Endothelial cell of umbilical vein (primary cell): ENCODE results near the gene ZNF106. TPM values are rescaled to one million over a fixed set of nuclear protein-coding genes. Genes with fewer than 3 reads are reported as not detected.

ENCODE experiments used
- BruUV-seq: library from RNA; stranded (reverse); fragments of 400-500 nt; replicated peaks from 2 replicates; lab custom pipeline; 2021; lab: Mats Ljungman, UMichigan
- CTCF ChIA-PET: fragments of 300-600, 350-600 bp; sonication (Branson Sonifier 250); formaldehyde crosslinking; loops from one replicate; lab custom pipeline; 2021; ENCODE audit warnings: antibody characterized with exemption, inconsistent platforms; lab: Charles Lee
- POLR2A ChIA-PET: fragments of 300-600, 350-600 bp; sonication (Branson Sonifier 250); formaldehyde crosslinking; loops from one replicate; lab custom pipeline; 2021; ENCODE audit warnings: antibody characterized with exemption, inconsistent platforms; lab: Charles Lee
- DNase-seq: peaks from one replicate; pipeline ENCODE4 v3.0.0-alpha.2; 2011; ENCODE audit warnings: low read depth, low spot score
- FAIRE-seq: peaks from 2 replicates; lab custom pipeline; 2011; peaks lifted over from hg19 to GRCh38; lab: Jason Lieb, UNC
- H2AFZ ChIP-seq: 2 replicates; pipeline ENCODE4 v1.6.0; 2012; ENCODE audit warnings: low read depth, low read length, control low read depth, inconsistent platforms
- H3K27ac ChIP-seq: 2 replicates; pipeline ENCODE4 v1.5.1; 2011; ENCODE audit warnings: low read depth, mild to moderate bottlenecking, control low read depth, low read length, moderate library complexity; ENCODE audit not compliant: insufficient read depth
- H3K27me3 ChIP-seq, 2 experiments: 2 replicates each; pipeline versions ENCODE4 v1.6.0 to v1.6.1; 2011; ENCODE audit warnings: low read length in 2 of 2, mixed read lengths in 1 of 2; ENCODE audit not compliant: control insufficient read depth in 2 of 2, insufficient read depth in 2 of 2
- H3K36me3 ChIP-seq, 2 experiments: 2 replicates in 1 of 2; 3 replicates in 1 of 2; pipeline ENCODE4 v1.5.1; 2011; ENCODE audit warnings: low read length in 2 of 2, mild to moderate bottlenecking in 1 of 2, moderate library complexity in 1 of 2; ENCODE audit not compliant: control insufficient read depth in 2 of 2, insufficient read depth in 2 of 2; ENCODE audit errors: extremely low read depth in 1 of 2
- H3K4me1 ChIP-seq: 3 replicates; pipeline ENCODE4 v1.5.1; 2011; ENCODE audit warnings: mild to moderate bottlenecking, low read length; ENCODE audit not compliant: control insufficient read depth, insufficient read depth; ENCODE audit errors: extremely low read depth
- H3K4me2 ChIP-seq: 2 replicates; pipeline ENCODE4 v1.6.1; 2011; ENCODE audit warnings: low read length, control low read depth, mixed read lengths; ENCODE audit not compliant: insufficient read depth
- H3K4me3 ChIP-seq, 3 experiments: fragments of 200-600 bp in 1 of 3; sonication (generic), shearing (Covaris generic) in 1 of 3; replicated peaks in 1 of 3; 2 replicates each; pipeline ENCODE4 v1.5.1; 2011 to 2016; ENCODE audit warnings: control low read depth in 3 of 3, low read length in 3 of 3, mild to moderate bottlenecking in 2 of 3, inconsistent platforms in 1 of 3, low read depth in 1 of 3, moderate library complexity in 1 of 3; ENCODE audit not compliant: insufficient read depth in 1 of 3
- H3K79me2 ChIP-seq: 2 replicates; pipeline ENCODE4 v1.6.0; 2012; ENCODE audit warnings: low read length, inconsistent platforms; ENCODE audit not compliant: control insufficient read depth, insufficient read depth
- H3K9ac ChIP-seq: replicated peaks from 2 replicates; pipeline ENCODE3; 2011; ENCODE audit warnings: low read length, control low read depth; ENCODE audit not compliant: insufficient read depth; ENCODE audit errors: extremely low read depth
- H3K9me1 ChIP-seq: replicated peaks from 3 replicates; pipeline ENCODE4 v1.6.0; 2011; ENCODE audit warnings: mild to moderate bottlenecking, low read length; ENCODE audit not compliant: control insufficient read depth, insufficient read depth; ENCODE audit errors: extremely low read depth
- H3K9me3 ChIP-seq: replicated peaks from 2 replicates; pipeline ENCODE4 v1.5.1; 2012; ENCODE audit warnings: low read length, inconsistent platforms; ENCODE audit not compliant: control insufficient read depth, insufficient read depth
- H4K20me1 ChIP-seq: replicated peaks from 2 replicates; pipeline ENCODE3; 2011; ENCODE audit warnings: mild to moderate bottlenecking, low read length; ENCODE audit not compliant: control insufficient read depth, insufficient read depth; ENCODE audit errors: extremely low read depth
- FOS ChIP-seq: IDR thresholded peaks from 2 replicates; pipeline ENCODE4 v1.6.1; 2011; ENCODE audit warnings: mild to moderate bottlenecking, low read length, moderate library complexity, borderline replicate concordance; ENCODE audit not compliant: insufficient read depth
- GATA2 ChIP-seq: IDR thresholded peaks from 2 replicates; pipeline ENCODE4 v1.7.0; 2011; ENCODE audit warnings: low read depth, mild to moderate bottlenecking, moderate library complexity, mixed read lengths, low read length; ENCODE audit not compliant: insufficient read length, insufficient read depth
- JUN ChIP-seq: IDR thresholded peaks from 2 replicates; pipeline ENCODE4 v1.6.1; 2011; ENCODE audit warnings: borderline replicate concordance, low read depth; ENCODE audit not compliant: insufficient read length, insufficient read depth
- MYC ChIP-seq: IDR thresholded peaks from one replicate; pipeline ENCODE4 v1.6.1; 2011; ENCODE audit warnings: mild to moderate bottlenecking, low read depth, low read length
- POLR2A ChIP-seq: IDR thresholded peaks from 2 replicates; pipeline ENCODE4 v1.6.1; 2012; ENCODE audit warnings: low read depth, mild to moderate bottlenecking, control low read depth, low read length
- dilution Hi-C: fragments of 300-500 bp; cut with MboI; formaldehyde crosslinking; loops from one replicate; pipeline ENCODE4 v1.15.0; 2019; ENCODE audit warnings: low sequenced_read_pairs; ENCODE audit not compliant: extremely low pct_ligation_motif_present
- intact Hi-C: fragments of 100-400 bp; cut with micrococcal nuclease; formaldehyde crosslinking; loops from one replicate; pipeline ENCODE4 v1.10.0; 2022
- polyA plus RNA-seq, 4 experiments: library from polyadenylated mRNA; depleted of rRNA in 3 of 4; stranded (reverse) in 3 of 4; unstranded in 1 of 4; fragments of >200 nt; gene quantifications; 2 replicates each; pipeline versions ENCODE4 v1.2.1 to v1.2.3, GENCODE V29; 2011 to 2012; ENCODE audit warnings: missing spikeins in 1 of 4
- total RNA-seq: library from RNA; stranded (reverse); gene quantifications from 2 replicates; pipeline ENCODE4 v1.2.3, GENCODE V29; 2021
- TF ChIP-seq, protein P1 (sequence below), 2 donors: IDR thresholded peaks; 1 replicate in 1 of 2; 2 replicates in 1 of 2; pipeline ENCODE4 v1.5.1; 2011; ENCODE audit warnings: low read length in 2 of 2, mild to moderate bottlenecking in 2 of 2, moderate library complexity in 2 of 2, control low read depth in 1 of 2, inconsistent platforms in 1 of 2, low read depth in 1 of 2; ENCODE audit not compliant: insufficient read depth in 1 of 2; ENCODE audit errors: extremely low read depth in 1 of 2
- TF ChIP-seq, protein P2 (sequence below): IDR thresholded peaks from 2 replicates; pipeline ENCODE4 v1.6.1; 2011; ENCODE audit not compliant: insufficient read depth, insufficient read length

Gene ZNF106
- total and polyA plus RNA-seq, 2 donors (not counting 3 experiments of a cell fraction or from before 2014, with no cell fraction given): 18.9 to 53.5 TPM

GRCh38 chr15:42507514-42507913, 16.6 kb upstream of the ZNF106 start:
- intact Hi-C loops: no loop called here
- Histone ChIP-seq H3K79me2 (peaks cover 85% of the 10 kb centered on the region), H3K4me2 (no peak overlapping the region), H3K27ac (no peak overlapping the region), H3K4me1 (peaks cover 21% of the 10 kb centered on the region), H2AFZ (no peak overlapping the region), H3K36me3 (peaks cover 0 to 3% of the 10 kb centered on the region in 2 experiments), H3K27me3 (no peaks in the 10 kb centered on the region), H3K9ac (no peak overlapping the region), H3K4me3 (no peak overlapping the region), H3K9me3 (no peaks in the 10 kb centered on the region), H4K20me1 (no peaks in the 10 kb centered on the region), H3K9me1 (no peaks in the 10 kb centered on the region)
- POLR2A ChIA-PET: no interaction called here
- BruUV-seq: no TSS peak
- TF ChIP-seq GATA2 (no peak), MYC (no peak), POLR2A (no peak), JUN (no peak), FOS (no peak)
- TF ChIP-seq, protein P1, sequence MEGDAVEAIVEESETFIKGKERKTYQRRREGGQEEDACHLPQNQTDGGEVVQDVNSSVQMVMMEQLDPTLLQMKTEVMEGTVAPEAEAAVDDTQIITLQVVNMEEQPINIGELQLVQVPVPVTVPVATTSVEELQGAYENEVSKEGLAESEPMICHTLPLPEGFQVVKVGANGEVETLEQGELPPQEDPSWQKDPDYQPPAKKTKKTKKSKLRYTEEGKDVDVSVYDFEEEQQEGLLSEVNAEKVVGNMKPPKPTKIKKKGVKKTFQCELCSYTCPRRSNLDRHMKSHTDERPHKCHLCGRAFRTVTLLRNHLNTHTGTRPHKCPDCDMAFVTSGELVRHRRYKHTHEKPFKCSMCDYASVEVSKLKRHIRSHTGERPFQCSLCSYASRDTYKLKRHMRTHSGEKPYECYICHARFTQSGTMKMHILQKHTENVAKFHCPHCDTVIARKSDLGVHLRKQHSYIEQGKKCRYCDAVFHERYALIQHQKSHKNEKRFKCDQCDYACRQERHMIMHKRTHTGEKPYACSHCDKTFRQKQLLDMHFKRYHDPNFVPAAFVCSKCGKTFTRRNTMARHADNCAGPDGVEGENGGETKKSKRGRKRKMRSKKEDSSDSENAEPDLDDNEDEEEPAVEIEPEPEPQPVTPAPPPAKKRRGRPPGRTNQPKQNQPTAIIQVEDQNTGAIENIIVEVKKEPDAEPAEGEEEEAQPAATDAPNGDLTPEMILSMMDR (IDR thresholded peaks at IDR 0.05; ENCODE audit: extremely low read depth in 1 of 2, insufficient read depth in 1 of 2, low read depth in 1 of 2, low read length in 2 of 2): no peak
- TF ChIP-seq, protein P2, sequence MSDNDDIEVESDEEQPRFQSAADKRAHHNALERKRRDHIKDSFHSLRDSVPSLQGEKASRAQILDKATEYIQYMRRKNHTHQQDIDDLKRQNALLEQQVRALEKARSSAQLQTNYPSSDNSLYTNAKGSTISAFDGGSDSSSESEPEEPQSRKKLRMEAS: no peak
- no peak for FAIRE-seq
- DNase-seq: no peak
- dilution Hi-C loops: no loop called here
- CTCF ChIA-PET: interaction anchor here (2.1 kb wide), 1 partner anchor 12 kb away, joined by 5 read pairs; the partner anchor contains the start of gene SNAP23
